Parathyroid adenoma (tissue), 2 donors: ENCODE data around the gene C1QL2.

Source experiments
- H2AFZ ChIP-seq: fragments of 300-600 bp; sonication (generic); one replicate; pipeline ENCODE4 v1.7.0; 2017; ENCODE audit warnings: antibody characterized with exemption, mild to moderate bottlenecking
- H3K27ac ChIP-seq: fragments of 300-600 bp; sonication (generic); one replicate; pipeline ENCODE4 v1.7.0; 2017
- H3K27me3 ChIP-seq: fragments of 300-600 bp; sonication (generic); one replicate; pipeline ENCODE4 v1.7.0; 2017; ENCODE audit warnings: low read length; ENCODE audit not compliant: control insufficient read depth, insufficient read depth
- H3K36me3 ChIP-seq: fragments of 300-600 bp; sonication (generic); one replicate; pipeline ENCODE4 v1.7.0; 2017; ENCODE audit warnings: low read length; ENCODE audit not compliant: control insufficient read depth, insufficient read depth
- H3K4me1 ChIP-seq: fragments of 300-600 bp; sonication (generic); one replicate; pipeline ENCODE4 v1.7.0; 2017; ENCODE audit warnings: control low read depth
- H3K4me2 ChIP-seq: fragments of 300-600 bp; sonication (generic); one replicate; pipeline ENCODE4 v1.7.0; 2017; ENCODE audit warnings: low read length
- H3K4me3 ChIP-seq: fragments of 300-600 bp; sonication (generic); one replicate; pipeline ENCODE4 v1.7.0; 2017; ENCODE audit warnings: low read depth, low read length
- H3K79me2 ChIP-seq: fragments of 300-600 bp; sonication (generic); one replicate; pipeline ENCODE4 v1.7.0; 2017; ENCODE audit warnings: control low read depth
- H3K9ac ChIP-seq: fragments of 300-600 bp; sonication (generic); one replicate; pipeline ENCODE4 v1.7.0; 2017; ENCODE audit warnings: mild to moderate bottlenecking
- H3K9me3 ChIP-seq: fragments of 300-600 bp; sonication (generic); one replicate; pipeline ENCODE4 v1.7.0; 2017; ENCODE audit warnings: low read length; ENCODE audit not compliant: control insufficient read depth
- CTCF ChIP-seq: fragments of 300-600 bp; sonication (generic); IDR thresholded peaks from one replicate; pipeline ENCODE4 v1.7.0; 2017; ENCODE audit warnings: antibody characterized with exemption, mild to moderate bottlenecking
- donor health status: primary hyperparathyroidism.

The C1QL2 gene

GRCh38 chr2:119142824-119143223 lies 15.7 kb downstream of the C1QL2 start:
- Histone ChIP-seq H3K4me2 (no peak overlapping the region), H2AFZ (no peak overlapping the region), H3K4me3 (no peak overlapping the region), H3K27me3 (no peaks in the 10 kb centered on the region), H3K9me3 (no peaks in the 10 kb centered on the region), H3K36me3 (no peaks in the 10 kb centered on the region), H3K27ac (no peak overlapping the region), H3K79me2 (no peaks in the 10 kb centered on the region), H3K9ac (no peak overlapping the region), H3K4me1 (no peaks in the 10 kb centered on the region)
- TF ChIP-seq CTCF = no peak

- Histone ChIP-seq H3K27ac (no peak overlapping the region), H3K4me1 (no peaks in the 10 kb centered on the region), H3K36me3 (no peaks in the 10 kb centered on the region), H3K9me3 (no peaks in the 10 kb centered on the region), H3K27me3 (no peaks in the 10 kb centered on the region), H2AFZ (no peak overlapping the region), H3K4me2 (no peak overlapping the region), H3K4me3 (no peak overlapping the region), H3K79me2 (no peaks in the 10 kb centered on the region), H3K9ac (no peak overlapping the region)
- no peak for TF ChIP-seq CTCF
Observed at GRCh38 chr2:119137502-119137901, 21.0 kb downstream of the C1QL2 start.

- H3K36me3 ChIP-seq = no peaks in the 10 kb centered on the region
- no peak overlapping the region for H2AFZ ChIP-seq
- no peak overlapping the region for H3K9ac ChIP-seq
- H3K79me2 ChIP-seq = no peaks in the 10 kb centered on the region
- no peaks in the 10 kb centered on the region for H3K9me3 ChIP-seq
- H3K4me2 ChIP-seq = no peak overlapping the region
- no peak for TF ChIP-seq CTCF
- H3K27ac ChIP-seq = no peak overlapping the region
- H3K4me3 ChIP-seq = no peak overlapping the region
- no peaks in the 10 kb centered on the region for H3K4me1 ChIP-seq
- H3K27me3 ChIP-seq = no peaks in the 10 kb centered on the region
Observed at GRCh38 chr2:119136872-119137271, 21.7 kb downstream of the C1QL2 start.

GRCh38 chr2:119136093-119136492 lies 22.5 kb downstream of the C1QL2 start:
- TF ChIP-seq CTCF = no peak
- no peak overlapping the region for H3K4me2 ChIP-seq
- no peaks in the 10 kb centered on the region for H3K4me1 ChIP-seq
- no peak overlapping the region for H3K27ac ChIP-seq
- H3K79me2 ChIP-seq = no peaks in the 10 kb centered on the region
- no peak overlapping the region for H2AFZ ChIP-seq
- H3K9ac ChIP-seq = no peak overlapping the region
- no peak overlapping the region for H3K4me3 ChIP-seq
- H3K9me3 ChIP-seq = no peaks in the 10 kb centered on the region
- no peaks in the 10 kb centered on the region for H3K27me3 ChIP-seq
- no peaks in the 10 kb centered on the region for H3K36me3 ChIP-seq

GRCh38 chr2:119134775-119135174 lies 23.8 kb downstream of the C1QL2 start:
- H2AFZ ChIP-seq = no peak overlapping the region
- TF ChIP-seq CTCF = no peak
- H3K36me3 ChIP-seq = no peaks in the 10 kb centered on the region
- H3K4me1 ChIP-seq = peaks cover 4% of the 10 kb centered on the region
- H3K27ac ChIP-seq = no peak overlapping the region
- no peak overlapping the region for H3K4me2 ChIP-seq
- no peaks in the 10 kb centered on the region for H3K79me2 ChIP-seq
- no peaks in the 10 kb centered on the region for H3K27me3 ChIP-seq
- no peak overlapping the region for H3K9ac ChIP-seq
- no peak overlapping the region for H3K4me3 ChIP-seq
- no peaks in the 10 kb centered on the region for H3K9me3 ChIP-seq
